ENCODE results near the gene NEMP2.
"Not testable (repeated sequence)": the region's sequence is repeated elsewhere in the genome, so short reads cannot be mapped to it uniquely, and the experiment has no call there.

NEMP2 gene

DNA sequence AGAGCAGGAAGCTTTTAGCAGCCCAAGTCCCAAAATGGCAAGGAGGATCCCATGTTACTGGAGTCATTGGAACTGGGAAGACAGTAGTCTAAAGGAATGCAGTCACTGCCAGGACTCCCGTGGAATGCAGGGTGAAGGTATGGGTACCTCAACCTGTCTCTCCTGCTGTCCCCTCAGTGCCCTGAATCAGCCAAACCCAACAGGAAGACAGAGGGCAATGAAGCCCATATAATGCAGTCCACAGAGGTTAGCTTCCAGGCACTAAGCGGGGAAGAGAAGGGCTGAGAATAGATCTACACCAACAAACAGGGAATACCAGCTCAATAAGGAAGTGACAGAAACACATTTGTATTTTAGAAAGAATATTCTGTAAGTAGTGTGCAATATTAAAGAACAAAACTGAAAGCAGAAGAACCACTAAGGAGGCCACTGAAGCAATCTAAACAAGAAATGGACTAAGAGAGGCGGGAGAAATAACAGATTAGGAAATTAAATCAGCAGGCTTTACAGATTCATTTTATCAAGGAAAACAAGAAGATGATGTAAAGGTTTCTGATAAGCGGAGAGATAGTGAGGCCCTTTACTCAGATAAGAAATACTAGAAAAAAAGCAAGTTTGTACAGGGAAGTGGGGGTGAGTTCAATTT is 8.3 kb downstream of the NEMP2 start:
- DNase-seq (ENCODE audit: low read depth in 2 of 2): no peak

DNA sequence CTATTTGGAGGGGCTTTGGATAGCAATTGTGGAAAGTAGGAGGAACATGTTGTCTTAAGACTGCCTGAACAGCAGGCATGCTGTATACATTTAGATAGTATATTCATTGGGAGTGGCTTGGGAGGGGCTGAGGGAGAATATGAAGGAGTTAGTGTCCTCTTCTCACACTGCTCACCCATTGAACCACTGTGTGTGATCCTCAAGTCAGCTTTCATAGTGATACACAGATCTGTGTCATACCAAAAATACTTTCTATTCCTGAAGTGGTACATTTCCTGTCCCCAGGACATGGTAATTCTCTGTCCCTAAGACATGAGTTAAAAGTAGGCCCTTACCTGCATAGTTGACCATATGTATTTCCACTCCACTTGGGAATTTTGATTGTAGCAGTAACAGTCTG is 9.6 kb downstream of the NEMP2 start:
- no peak for DNase-seq (ENCODE audit: low read depth in 2 of 2)

DNA sequence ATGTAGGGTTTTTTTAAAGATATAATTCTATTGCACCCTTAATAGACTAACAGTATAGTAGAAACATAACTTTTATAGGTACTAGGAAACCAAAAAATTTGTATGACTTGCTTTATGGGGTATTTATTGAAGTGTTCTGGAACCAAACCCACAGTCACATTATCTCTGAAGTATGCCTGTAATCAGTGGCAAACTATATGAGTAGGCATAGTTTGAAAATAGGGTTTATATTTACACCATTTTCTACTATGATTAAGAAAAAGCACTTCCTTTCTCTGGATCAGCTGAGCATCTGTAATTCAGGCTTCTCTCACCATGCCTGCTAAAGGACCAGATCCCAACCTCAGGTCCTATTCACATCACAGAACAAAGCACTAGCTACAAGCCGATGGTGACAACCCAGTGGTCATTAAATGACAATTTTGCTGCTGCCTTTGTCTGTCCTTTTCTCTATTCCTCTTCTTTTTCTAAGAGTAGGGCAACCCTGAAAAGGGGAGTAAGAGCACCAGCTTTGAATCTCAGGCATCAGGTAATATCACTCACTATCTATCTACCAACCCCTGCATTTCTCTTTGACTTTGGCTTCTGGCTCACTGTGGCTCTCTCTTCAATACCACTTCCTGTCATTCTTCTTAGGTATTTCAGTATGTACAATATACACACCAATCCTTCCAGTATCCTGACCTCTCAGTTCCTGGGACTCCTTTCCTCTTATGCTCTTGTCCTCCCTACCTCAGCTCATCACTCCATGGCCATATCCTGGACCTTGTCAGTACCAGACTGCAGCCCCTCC is 14.4 kb downstream of the NEMP2 start:
- no peak for DNase-seq (ENCODE audit: low read depth in 2 of 2)

DNA sequence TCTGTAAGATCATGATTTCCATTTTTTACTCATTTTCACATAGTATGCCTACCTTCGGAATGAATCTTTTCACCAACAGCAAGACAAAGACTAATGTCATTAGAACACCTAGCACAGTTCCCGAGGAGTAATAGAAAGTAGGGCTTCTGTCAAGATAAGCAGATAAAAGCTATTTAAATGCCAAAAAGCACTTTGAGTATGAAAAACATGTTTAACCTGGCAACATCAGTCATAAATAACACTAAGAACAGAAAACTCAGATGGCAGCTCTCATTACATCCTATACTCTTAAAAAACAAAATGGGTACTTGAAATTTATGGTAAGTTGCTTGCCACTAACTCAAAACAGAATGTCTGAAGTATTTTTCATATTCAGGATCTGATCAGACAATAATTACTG is 17.1 kb downstream of the NEMP2 start:
- no peak for DNase-seq (ENCODE audit: low read depth in 2 of 2)

DNA sequence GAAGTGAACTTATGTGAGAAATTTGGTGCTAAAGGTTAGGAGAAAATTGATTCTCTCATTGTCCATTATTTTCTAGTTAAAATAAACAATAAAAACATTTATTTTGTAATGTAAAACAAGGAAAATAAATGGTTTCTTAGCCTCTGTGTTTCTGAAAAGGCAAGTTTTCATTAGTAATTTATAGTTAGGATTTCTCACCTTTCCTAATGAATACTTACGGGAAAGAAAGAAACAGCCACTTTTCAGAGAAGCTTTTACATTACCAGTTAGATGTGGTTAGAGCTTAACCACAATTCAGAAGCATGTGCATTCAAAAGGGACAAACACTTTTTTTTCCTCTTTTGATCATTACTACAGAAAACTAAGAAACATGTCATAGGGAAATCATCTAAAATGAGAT is 18.8 kb downstream of the NEMP2 start:
- no peak for DNase-seq (ENCODE audit: low read depth in 2 of 2)

DNA sequence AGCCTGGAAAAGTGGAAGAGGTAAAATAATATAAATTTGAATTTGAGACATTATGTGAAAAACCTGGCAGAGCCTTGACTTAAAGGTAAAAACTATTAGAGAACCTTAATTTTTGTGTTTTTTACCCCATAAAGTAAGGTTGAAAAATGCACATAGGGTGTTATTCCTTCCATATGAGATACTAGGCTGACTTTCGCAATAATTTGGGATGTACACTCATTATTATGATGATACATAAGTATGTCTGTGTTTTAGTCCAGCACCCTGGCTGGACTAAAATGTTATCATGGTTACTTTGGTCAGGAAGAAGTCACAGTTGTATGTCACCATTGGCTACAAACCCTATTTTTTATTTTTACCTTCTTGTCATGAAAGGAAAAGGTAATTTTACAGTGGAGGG is 19.8 kb downstream of the NEMP2 start:
- DNase-seq (ENCODE audit: low read depth in 2 of 2): no peak

DNA sequence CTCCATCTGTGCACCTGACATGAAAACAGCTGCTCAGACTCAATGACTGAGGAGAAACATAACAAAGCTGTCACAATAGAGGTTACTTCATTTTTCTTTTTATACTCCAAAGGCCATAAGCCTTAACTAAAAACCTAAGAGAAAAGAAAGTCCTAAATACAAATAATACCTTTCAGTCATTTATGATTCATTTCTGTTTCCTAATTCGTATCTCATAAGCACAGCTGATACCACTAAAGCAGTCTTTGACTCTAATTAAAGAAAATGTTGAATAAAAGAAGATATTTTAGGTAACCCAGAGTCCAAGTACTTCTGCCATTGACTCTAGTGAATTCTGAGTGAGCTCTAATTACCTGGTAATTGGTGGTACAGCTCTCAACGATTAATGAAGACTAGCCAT is 20.6 kb downstream of the NEMP2 start:
- DNase-seq (ENCODE audit: low read depth in 2 of 2): no peak

DNA sequence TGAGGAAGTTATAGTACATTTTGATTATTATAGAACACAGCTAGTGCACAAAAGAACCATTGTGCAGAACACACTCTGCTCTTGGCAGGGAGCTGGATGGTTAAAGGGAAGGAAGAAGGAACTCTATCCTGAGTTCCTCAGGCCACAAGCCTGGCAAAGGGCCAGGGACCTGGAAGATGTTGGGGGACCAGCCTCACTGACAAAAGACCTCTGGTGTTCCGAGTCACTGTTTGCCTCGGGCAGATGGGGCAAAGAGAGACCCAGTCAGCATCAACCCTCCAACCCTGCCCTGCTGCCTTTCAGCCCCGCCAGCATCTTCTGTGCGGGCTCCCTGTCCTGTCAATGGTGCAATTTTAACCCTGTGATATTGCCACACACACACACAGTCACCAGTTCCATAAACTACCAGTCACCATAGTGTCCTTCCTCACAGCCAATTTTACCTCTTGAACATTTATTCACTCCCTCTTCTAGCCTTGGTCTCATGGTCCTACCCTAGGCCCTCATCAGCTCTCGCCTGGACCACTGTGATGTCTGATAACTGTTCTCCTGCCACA is 21.9 kb downstream of the NEMP2 start:
- no peak for DNase-seq (ENCODE audit: low read depth in 2 of 2)

DNA sequence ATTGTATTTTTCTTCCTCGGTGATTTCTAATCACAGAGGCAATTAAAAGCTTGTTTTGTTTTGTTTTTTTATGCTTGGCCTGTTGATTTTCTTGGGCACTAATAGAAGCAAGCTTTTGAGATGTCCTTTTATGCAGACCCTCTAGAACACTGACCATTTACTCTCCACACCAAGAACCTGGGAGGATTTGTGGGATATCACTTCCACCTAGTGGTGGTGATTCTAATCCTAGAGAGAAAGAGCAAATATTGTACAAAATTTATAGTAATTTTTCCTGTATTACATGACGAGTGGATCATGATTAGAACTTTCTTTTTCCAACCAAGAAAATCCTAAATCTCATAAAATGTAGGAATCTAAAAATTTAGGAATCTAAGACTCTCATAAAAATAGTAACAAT is 23.4 kb downstream of the NEMP2 start:
- no peak for DNase-seq (ENCODE audit: low read depth in 2 of 2)

DNA sequence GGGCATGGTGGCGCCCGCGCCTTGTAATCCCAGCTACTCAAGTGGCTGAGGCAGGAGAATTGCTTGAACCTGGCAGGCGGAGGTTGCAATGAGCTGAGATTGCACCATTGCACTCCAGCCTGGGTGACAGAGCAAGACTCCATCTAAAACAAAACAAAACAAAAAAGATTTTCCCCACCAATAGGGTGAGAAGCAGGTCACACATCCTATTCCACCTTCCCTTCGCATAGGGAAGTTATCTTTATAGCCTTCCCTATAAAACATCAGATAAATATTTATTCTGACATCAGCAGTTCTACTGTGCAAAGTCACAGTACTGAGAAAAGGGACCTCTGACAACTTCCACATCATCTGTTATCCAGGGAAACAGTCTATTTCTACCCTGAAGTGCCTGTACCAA is 24.6 kb downstream of the NEMP2 start:
- DNase-seq (ENCODE audit: low read depth in 2 of 2): not testable (repeated sequence)

DNA sequence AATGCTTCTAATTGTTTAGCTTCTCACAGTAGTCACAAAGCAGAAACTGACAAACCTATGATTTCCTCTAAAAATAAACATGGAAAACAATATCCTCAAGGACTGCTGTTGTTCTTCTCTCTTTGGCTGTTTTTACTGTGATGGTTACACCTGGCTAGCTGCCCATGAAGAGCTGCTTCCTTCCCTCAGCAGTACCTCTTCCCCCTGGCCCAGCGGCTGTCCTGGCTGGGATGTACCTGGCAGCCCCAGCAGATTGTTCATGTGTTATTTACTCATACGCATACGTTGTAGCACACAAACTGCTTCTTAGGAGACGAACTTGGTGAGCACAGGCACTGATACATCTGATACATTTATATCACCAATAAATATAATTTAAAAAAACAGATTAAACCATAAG is 27.4 kb downstream of the NEMP2 start:
- no peak for DNase-seq (ENCODE audit: low read depth in 2 of 2)

DNA sequence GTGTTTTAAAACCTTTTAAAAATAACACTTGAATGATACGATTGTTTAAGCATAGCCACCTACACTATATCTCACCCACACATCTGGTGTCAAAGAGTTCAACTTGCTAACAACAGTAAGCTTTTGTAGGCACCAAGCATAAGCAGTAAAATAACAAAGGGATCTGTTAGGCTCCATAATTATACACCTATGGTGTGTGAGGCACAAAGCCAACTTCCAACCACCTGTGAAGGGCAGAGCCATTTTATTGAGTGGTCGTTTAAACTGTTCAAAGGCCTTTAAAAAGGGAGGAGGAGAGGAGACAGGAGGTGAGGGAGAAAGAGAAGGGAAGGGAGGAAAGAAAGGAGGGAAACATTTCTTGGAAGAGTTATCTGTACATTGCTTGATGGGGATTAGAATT is 27.9 kb downstream of the NEMP2 start:
- no peak for DNase-seq (ENCODE audit: low read depth in 2 of 2)

DNA sequence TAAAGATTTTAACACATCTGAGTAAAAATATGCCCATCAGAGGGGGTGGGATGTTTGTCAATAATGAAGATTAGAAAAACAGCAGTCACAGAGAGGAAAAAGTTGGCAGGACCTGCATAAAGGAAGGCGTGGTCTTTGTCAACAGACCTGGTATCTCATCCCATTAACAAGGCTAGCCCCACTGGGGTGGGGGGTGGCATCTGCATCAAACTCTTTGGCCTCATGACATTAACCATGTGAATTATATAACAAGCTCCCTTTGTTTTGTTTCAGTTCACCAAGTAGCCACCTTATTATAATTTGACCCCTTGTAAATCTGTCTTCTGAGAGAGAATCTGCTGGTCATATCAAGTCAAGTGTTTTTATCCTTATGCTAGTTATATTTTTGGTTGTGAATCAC is 28.8 kb downstream of the NEMP2 start:
- no peak for DNase-seq (ENCODE audit: low read depth in 2 of 2)

DNA sequence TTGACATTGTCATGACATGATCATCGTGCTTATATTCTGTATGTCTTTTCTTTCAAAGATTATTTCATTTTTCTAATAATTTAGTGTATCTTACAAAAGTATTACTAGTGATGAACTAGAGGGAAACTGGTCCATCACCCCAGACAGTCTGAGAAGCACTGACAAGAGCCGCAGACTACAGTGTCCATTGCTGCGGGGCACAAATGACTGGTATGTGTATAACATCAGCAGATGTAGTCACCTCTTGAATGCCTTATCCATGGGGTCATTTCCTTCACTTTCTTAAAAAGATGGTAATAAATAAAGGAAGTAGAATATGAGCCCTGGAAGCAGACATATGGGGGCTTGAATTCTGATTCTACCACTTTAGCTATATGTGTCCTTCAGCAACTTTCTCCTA is 29.6 kb downstream of the NEMP2 start:
- DNase-seq (ENCODE audit: low read depth in 2 of 2): no peak

DNA sequence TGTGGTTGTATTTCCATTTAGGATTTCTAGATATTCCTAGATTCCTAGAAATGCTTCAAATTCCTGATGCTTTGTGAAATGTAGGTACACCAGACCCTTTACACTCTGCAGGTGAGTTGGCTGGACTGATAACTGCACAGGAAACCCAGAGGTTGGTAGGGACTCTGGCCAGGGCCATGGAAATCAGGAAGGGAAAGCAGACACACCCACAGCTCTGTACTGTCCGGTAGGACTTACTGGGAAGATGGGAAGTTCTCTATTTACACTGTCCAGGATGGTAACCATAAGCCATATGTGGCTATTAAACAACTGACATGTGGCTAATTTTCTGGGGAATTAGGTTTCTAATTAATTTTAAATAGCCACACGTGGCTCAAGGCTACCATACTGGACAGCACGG is 31.4 kb downstream of the NEMP2 start:
- no peak for DNase-seq (ENCODE audit: low read depth in 2 of 2)

DNA sequence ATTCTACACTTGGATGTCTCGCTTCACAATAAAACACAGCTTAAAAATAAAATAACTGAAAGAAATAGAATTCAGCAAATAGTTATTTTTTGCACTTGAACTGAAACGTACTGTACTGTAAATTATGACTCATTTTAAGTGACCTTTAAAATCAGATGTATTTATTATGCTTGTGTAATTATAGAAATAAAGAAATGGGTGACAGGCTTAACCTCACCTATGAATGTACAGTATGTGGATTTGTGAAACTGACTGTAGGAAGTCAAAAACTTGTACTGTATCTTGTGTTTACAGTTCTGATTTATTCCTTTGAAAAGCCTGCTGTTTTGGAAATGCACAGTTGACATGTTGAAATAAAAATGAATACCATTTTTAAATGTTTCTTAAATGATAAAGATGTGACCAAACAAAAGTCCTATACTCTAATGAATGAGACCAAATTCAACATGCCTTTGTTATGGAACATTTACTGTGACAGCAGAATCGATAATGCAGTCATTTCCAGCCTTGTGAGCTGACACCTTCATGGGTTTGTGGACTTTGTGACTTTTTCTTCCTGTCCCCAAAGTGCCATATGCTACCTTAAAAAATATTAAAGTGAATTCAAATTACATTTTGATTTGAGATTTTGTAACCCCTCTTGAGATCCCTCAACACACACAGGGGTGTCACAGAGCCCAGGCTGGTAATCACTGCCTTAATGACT is 32.7 kb downstream of the NEMP2 start:
- DNase-seq (ENCODE audit: low read depth in 2 of 2): no peak

DNA sequence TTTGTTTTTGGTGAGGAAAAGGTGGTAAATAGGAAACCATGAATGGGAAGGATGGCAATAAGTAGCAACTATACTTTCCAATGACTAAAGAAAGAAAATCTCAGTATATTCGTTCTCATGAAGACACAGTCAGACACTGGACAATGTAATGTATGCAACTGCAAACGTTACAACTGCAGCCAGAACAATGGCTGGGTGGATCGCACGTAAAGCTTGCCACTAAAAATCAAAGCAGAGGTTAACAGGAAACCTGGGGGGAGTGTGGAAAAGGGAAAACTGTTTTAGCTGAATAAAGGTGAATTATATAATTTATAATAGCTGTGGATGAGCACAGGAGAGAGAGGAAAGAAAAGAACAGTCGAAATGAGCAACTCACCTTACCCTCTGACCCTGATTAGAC is 33.3 kb downstream of the NEMP2 start:
- DNase-seq (ENCODE audit: low read depth in 2 of 2): no peak

DNA sequence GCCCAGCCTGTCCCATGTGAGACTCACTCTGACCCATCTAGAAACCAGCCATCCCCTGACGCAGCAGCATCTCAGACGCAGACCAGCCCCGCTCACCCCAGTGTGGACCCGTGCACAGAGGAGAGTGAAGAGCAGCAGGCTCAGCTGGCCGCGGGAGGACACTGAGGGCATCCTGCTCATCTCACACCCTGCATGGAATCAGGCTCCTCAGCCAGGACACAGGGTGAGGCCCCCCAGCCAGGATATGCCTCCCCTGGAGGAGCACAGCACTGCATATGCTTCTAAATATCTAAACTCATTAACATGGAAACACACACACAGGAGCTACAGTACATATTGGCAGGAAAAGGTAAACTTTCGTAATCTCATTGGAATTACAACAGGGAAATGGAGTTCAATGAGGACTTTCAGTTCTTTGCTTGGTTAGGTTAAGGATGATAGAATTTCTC is 34.4 kb downstream of the NEMP2 start:
- no peak for DNase-seq (ENCODE audit: low read depth in 2 of 2)

DNA sequence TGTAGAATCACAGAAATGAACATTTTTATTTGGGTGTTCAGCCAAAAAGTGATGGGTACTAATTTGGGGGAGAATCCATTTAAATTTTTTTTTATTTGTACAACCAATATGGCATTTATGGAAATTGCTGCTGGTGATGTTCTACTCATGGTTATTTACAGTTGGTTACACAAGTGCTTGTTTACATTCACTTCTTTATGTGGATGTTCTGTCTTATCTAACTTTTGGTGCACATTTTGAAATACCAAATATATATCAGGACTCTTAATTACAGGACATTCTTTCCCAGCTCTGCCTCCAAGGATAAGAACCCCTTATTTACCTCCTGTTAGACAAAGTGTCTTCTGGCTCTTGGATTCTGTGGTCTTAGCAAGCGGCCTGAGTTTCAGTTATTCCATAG is 35.2 kb downstream of the NEMP2 start:
- no peak for DNase-seq (ENCODE audit: low read depth in 2 of 2)

DNA sequence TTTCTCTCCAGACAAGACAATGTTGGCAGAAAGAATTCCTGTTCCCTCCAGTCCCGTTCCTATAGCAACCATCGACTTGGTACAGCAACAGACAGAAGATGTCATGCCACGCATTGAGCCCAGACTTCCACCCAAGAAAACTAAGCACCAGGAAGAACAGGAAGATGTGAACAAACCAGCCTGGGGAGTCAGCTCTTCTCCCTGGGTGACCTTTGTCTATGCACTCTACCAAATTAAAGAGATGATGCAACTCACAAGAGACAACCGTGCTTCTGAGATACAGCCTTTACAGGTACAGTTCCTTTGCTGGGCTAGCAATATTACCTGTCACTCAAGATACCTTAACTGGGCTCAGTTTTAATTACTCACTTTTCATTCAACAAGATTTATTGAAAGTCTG is 37.1 kb downstream of the NEMP2 start:
- no peak for DNase-seq (ENCODE audit: low read depth in 2 of 2)

DNA sequence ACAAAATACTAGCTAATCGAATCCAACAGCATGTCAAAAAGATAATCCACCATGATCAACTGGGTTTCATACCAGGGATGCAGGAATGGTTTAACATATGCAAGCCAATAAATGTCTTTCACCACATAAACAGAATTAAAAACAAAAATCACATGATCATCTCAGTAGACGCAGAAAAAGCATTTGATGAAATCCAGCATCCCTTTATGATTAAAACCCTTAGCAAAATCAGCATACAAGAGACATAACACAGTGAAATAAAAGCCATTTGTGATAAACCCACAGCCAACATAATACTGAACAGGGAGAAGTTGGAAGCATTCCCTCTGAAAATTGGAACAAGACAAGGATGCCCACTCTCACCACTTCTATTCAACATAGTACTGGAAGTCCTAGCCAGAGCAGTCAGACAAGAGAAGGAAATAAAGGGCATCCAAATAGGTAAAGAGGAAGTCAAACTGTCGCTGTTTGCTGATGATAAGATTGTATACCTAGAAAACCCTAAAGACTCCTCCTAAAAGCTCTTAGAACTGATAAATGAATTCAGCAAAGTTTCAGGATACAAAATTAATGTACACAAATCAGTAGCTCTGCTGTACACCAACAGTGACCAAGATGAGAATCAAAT is 39.8 kb downstream of the NEMP2 start:
- not testable (repeated sequence) for DNase-seq (ENCODE audit: low read depth in 2 of 2)

DNA sequence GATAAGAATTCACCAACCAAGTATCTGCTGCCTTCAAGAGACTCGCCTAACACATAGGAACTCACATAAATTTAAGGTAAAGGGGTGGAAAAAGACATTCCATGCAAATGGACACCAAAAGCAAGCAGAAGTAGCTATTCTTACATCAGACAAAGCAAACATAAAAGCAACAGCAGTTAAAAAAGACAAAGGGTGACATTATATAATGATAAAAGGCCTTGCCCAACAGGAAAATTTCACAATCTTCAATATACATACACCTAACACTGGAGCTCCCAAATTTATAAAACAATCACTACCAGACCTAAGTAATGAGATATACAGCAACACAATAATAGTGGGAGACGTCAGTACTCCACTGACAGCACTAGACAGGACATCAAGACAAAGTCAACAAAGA is 41.4 kb downstream of the NEMP2 start:
- no peak for DNase-seq (ENCODE audit: low read depth in 2 of 2)

Measured in stimulated activated CD4-positive, alpha-beta T cell treated with anti-CD3 and anti-CD28 coated beads, Interleukin-1b, Interleukin-23, amount 100 ng/mL, for 4 hours (primary cell).